ENCODE data around the gene THTPA. TPM values are rescaled to one million over a fixed set of nuclear protein-coding genes. Genes with fewer than 3 reads are reported as not detected.

Gene THTPA
- total and polyA plus RNA-seq, 2 of the 13 experiments (the other 11 are each of a cell fraction or from before 2014, with no cell fraction given): 7.4 to 8.7 TPM

- TF ChIP-seq ZNF749 (CRISPR knock-in tag; IDR thresholded peaks at IDR 0.05; ENCODE audit: borderline replicate concordance) (0 out of 2 replicates have a peak, but pooled peaks have one; percentile 17), ONECUT2 (CRISPR knock-in tag; IDR thresholded peaks at IDR 0.05) (no peak), SCMH1 (CRISPR knock-in tag; IDR thresholded peaks at IDR 0.05; ENCODE audit: borderline replicate concordance) (no peak), ZFP36L2 (CRISPR knock-in tag; IDR thresholded peaks at IDR 0.05) (no peak), SOX6 (IDR thresholded peaks at IDR 0.05) (no peak), SOX6 (CRISPR knock-in tag; IDR thresholded peaks at IDR 0.05) (no peak), HNRNPH1 (optimal IDR thresholded peaks at IDR 0.05; ENCODE audit: low read depth, low read length) (peak; percentile 3), ZNF790 (CRISPR knock-in tag; IDR thresholded peaks at IDR 0.05; ENCODE audit: borderline replicate concordance) (no peak), JUND (CRISPR knock-in tag; IDR thresholded peaks at IDR 0.05) (0 out of 2 replicates have a peak, but pooled peaks have one; percentile 16), ZSCAN30 (CRISPR knock-in tag; IDR thresholded peaks at IDR 0.05) (no peak), PAX8 (CRISPR knock-in tag; IDR thresholded peaks at IDR 0.05; ENCODE audit: borderline replicate concordance) (no peak), ZNF644 (CRISPR knock-in tag; IDR thresholded peaks at IDR 0.05; ENCODE audit: low read depth) (no peak), ATAD3A (CRISPR knock-in tag; IDR thresholded peaks at IDR 0.05) (no peak), CSRNP1 (CRISPR knock-in tag; IDR thresholded peaks at IDR 0.05) (no peak), ZNF879 (CRISPR knock-in tag; IDR thresholded peaks at IDR 0.05) (no peak), EP300 (IDR thresholded peaks at IDR 0.05; ENCODE audit: low read depth in 2 of 2, low read length in 2 of 2) (no peak), EP300 (CRISPR knock-in tag; IDR thresholded peaks at IDR 0.05; ENCODE audit: borderline replicate concordance) (peak; percentile 21; the same call in 1 of the 2 replicates), BATF2 (CRISPR knock-in tag; IDR thresholded peaks at IDR 0.05) (no peak), RBM22 (optimal IDR thresholded peaks at IDR 0.05; ENCODE audit: low read length) (peak; percentile 18), ZNF709 (CRISPR knock-in tag; IDR thresholded peaks at IDR 0.05) (no peak), HES4 (CRISPR knock-in tag; IDR thresholded peaks at IDR 0.05; ENCODE audit: borderline replicate concordance) (0 out of 2 replicates have a peak, but pooled peaks have one; percentile 23), ZNF589 (CRISPR knock-in tag; conservative IDR thresholded peaks at IDR 0.05) (no peak), ZNF282 (IDR thresholded peaks at IDR 0.05; ENCODE audit: partially characterized antibody) (no peak), PCBP2 (optimal IDR thresholded peaks at IDR 0.05; ENCODE audit: low read depth, low read length, poor library complexity, severe bottlenecking) (no peak), ZBTB20 (CRISPR knock-in tag; IDR thresholded peaks at IDR 0.05; ENCODE audit: borderline replicate concordance, low read depth) (no peak), ZNF773 (CRISPR knock-in tag; IDR thresholded peaks at IDR 0.05; ENCODE audit: borderline replicate concordance) (no peak), ESRRA (CRISPR knock-in tag; IDR thresholded peaks at IDR 0.05; ENCODE audit: low read depth) (no peak), ZNF776 (CRISPR knock-in tag; IDR thresholded peaks at IDR 0.05) (no peak)
These were observed 2.4 kb downstream of the THTPA start (continued) for GRCh38 chr14:23558346-23559009.

Measured in HepG2 (cell line).